Esophagus squamous epithelium (tissue), 4 donors: ENCODE measurements around the gene CELF1.

Source experiments
- POLR2A ChIP-seq, 4 donors: fragments of 450-650 bp; IDR thresholded peaks; one replicate each; pipeline ENCODE4 v1.6.1; 2017; ENCODE audit warnings: antibody characterized with exemption in 4 of 4, mild to moderate bottlenecking in 4 of 4, moderate library complexity in 3 of 4
- TF ChIP-seq, protein P1 (sequence below), 6 experiments: fragments of 450-650 bp in 4 of 6; fragments of 200-600 bp in 2 of 6; sonication (generic) in 2 of 6; IDR thresholded peaks; one replicate each; pipeline ENCODE4 v1.5.1; 2016 to 2019; ENCODE audit warnings: antibody characterized with exemption in 6 of 6, mild to moderate bottlenecking in 4 of 6, moderate library complexity in 4 of 6

DNA sequence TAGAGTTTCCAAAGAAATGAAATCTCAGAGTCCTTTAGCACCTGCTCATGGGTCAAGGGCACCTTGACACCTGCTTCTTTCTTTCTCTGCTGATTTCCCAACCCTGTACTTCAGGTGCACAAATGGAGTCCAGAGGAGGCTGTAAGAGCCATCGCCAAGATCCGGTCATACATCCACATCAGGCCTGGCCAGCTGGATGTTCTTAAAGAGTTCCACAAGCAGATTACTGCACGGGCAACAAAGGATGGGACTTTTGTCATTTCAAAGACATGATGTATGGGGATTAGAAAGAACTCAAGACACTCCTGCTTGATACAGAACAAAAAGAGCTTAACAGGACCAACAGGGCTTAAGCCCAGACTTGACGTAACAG, 18.4 kb upstream of the CELF1 start:
- TF ChIP-seq, protein P1, sequence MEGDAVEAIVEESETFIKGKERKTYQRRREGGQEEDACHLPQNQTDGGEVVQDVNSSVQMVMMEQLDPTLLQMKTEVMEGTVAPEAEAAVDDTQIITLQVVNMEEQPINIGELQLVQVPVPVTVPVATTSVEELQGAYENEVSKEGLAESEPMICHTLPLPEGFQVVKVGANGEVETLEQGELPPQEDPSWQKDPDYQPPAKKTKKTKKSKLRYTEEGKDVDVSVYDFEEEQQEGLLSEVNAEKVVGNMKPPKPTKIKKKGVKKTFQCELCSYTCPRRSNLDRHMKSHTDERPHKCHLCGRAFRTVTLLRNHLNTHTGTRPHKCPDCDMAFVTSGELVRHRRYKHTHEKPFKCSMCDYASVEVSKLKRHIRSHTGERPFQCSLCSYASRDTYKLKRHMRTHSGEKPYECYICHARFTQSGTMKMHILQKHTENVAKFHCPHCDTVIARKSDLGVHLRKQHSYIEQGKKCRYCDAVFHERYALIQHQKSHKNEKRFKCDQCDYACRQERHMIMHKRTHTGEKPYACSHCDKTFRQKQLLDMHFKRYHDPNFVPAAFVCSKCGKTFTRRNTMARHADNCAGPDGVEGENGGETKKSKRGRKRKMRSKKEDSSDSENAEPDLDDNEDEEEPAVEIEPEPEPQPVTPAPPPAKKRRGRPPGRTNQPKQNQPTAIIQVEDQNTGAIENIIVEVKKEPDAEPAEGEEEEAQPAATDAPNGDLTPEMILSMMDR (IDR thresholded peaks at IDR 0.05) = no peak
- no peak for TF ChIP-seq POLR2A (IDR thresholded peaks at IDR 0.05)
